ENCODE results near the gene GALNT9.

DNA sequence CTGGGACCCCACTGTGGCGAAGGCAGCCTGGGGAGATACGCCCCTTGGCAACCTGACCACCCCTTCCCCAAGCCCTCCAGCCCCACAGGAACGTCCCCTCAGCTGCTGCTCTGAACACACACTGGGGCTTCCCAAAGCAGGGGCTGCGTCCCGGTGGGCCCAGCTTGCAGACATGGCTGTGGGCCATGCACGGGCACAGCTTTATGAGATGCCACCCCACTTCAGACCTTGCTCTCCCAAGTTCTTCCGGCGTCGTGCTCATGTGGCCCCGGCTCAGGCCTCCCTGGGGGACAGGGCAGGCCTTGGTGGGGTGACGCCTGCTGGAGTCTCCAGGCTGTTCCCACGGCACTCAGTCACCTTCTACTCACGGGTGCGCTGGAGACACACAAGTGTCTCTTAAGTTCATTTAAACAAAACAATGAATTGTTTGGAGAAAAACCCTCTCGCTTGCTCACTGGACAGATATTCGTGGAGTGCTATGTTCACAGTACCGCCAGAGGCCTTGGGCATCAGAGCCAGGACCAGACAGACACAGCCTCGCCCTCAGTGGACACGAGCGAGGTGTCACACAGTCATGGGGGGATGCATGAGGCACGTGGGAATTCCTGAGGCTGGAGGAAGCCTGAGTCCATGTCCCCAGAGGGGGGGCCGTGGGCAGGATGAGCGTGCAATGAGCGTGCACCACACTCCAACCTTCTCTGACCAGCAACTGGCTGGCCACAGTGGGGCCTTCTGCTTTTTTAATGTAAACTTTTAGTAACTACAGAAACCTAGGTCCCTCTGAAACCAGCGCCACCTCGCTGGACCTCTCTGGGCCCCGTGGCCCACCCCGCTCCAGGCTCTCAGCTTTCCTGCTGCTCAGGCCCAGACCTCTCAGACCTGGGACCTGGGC is 4.3 kb downstream of the GALNT9 start:
- TF ChIP-seq, protein P1, sequence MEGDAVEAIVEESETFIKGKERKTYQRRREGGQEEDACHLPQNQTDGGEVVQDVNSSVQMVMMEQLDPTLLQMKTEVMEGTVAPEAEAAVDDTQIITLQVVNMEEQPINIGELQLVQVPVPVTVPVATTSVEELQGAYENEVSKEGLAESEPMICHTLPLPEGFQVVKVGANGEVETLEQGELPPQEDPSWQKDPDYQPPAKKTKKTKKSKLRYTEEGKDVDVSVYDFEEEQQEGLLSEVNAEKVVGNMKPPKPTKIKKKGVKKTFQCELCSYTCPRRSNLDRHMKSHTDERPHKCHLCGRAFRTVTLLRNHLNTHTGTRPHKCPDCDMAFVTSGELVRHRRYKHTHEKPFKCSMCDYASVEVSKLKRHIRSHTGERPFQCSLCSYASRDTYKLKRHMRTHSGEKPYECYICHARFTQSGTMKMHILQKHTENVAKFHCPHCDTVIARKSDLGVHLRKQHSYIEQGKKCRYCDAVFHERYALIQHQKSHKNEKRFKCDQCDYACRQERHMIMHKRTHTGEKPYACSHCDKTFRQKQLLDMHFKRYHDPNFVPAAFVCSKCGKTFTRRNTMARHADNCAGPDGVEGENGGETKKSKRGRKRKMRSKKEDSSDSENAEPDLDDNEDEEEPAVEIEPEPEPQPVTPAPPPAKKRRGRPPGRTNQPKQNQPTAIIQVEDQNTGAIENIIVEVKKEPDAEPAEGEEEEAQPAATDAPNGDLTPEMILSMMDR (conservative IDR thresholded peaks at IDR 0.05; ENCODE audit: low read depth, low read length) = no peak
- TF ChIP-seq EZH2 (IDR thresholded peaks at IDR 0.05; ENCODE audit: low read length, unreplicated experiment) (no peak), EZH2phosphoT487 (IDR thresholded peaks at IDR 0.05; ENCODE audit: borderline replicate concordance, low read length) (no peak)
